Astrocyte (in vitro differentiated cells and primary cell): ENCODE measurements around the gene PPP1R14B. TPM values are rescaled to one million over a fixed set of nuclear protein-coding genes. Genes with fewer than 3 reads are reported as not detected.

ENCODE experiments used
- DNase-seq: peaks from one replicate; pipeline ENCODE4 v3.0.0-alpha.2; 2010; ENCODE audit warnings: low read depth
- FAIRE-seq: peaks from 2 replicates; lab custom pipeline; 2011; peaks lifted over from hg19 to GRCh38; lab: Jason Lieb, UNC
- H2AFZ ChIP-seq: 2 replicates; pipeline ENCODE4 v1.6.0; 2012; ENCODE audit warnings: low read depth, low read length, inconsistent platforms
- H3K27ac ChIP-seq: 2 replicates; pipeline ENCODE4 v1.5.1; 2011; ENCODE audit warnings: low read depth, low read length, inconsistent platforms
- H3K27me3 ChIP-seq: 2 replicates; pipeline ENCODE4 v1.6.0; 2011; ENCODE audit warnings: low read length, inconsistent platforms; ENCODE audit not compliant: insufficient read depth
- H3K36me3 ChIP-seq: 2 replicates; pipeline ENCODE4 v1.5.1; 2011; ENCODE audit warnings: low read length, inconsistent platforms; ENCODE audit not compliant: insufficient read depth
- H3K4me1 ChIP-seq: 2 replicates; pipeline ENCODE4 v1.5.1; 2011; ENCODE audit warnings: low read length, inconsistent platforms; ENCODE audit not compliant: insufficient read depth
- H3K4me2 ChIP-seq: 2 replicates; pipeline ENCODE4 v1.6.0; 2012; ENCODE audit warnings: low read length, inconsistent platforms
- H3K4me3 ChIP-seq: 2 replicates; pipeline ENCODE4 v1.5.1; 2011; ENCODE audit warnings: low read depth, mild to moderate bottlenecking, low read length, inconsistent platforms; ENCODE audit not compliant: insufficient read depth
- H3K79me2 ChIP-seq: 2 replicates; pipeline ENCODE4 v1.6.0; 2012; ENCODE audit warnings: mild to moderate bottlenecking, low read length, inconsistent platforms; ENCODE audit not compliant: insufficient read depth
- H3K9ac ChIP-seq: 2 replicates; pipeline ENCODE4 v1.6.0; 2012; ENCODE audit warnings: mild to moderate bottlenecking, low read length, inconsistent platforms
- H3K9me3 ChIP-seq: 2 replicates; pipeline ENCODE4 v1.5.1; 2012; ENCODE audit warnings: low read depth, mild to moderate bottlenecking, low read length, inconsistent platforms; ENCODE audit not compliant: insufficient read depth
- H4K20me1 ChIP-seq: 2 replicates; pipeline ENCODE4 v1.6.0; 2012; ENCODE audit warnings: low read length, inconsistent platforms; ENCODE audit not compliant: insufficient read depth
- H3K27ac Mint-ChIP-seq: one replicate; pipeline ENCODE4 v1.8.0; 2021; ENCODE audit warnings: mild to moderate bottlenecking, mixed read lengths; ENCODE audit not compliant: unreplicated experiment
- H3K27me3 Mint-ChIP-seq: one replicate; pipeline ENCODE4 v1.8.0; 2021; ENCODE audit warnings: low read depth, mixed read lengths; ENCODE audit not compliant: unreplicated experiment
- H3K36me3 Mint-ChIP-seq: one replicate; pipeline ENCODE4 v1.8.0; 2021; ENCODE audit warnings: low read depth, mixed read lengths; ENCODE audit not compliant: unreplicated experiment
- H3K4me1 Mint-ChIP-seq: one replicate; pipeline ENCODE4 v1.8.0; 2021; ENCODE audit warnings: low read depth, mixed read lengths; ENCODE audit not compliant: unreplicated experiment
- H3K4me3 Mint-ChIP-seq: one replicate; pipeline ENCODE4 v1.8.0; 2021; ENCODE audit warnings: mild to moderate bottlenecking, moderate library complexity, mixed read lengths; ENCODE audit not compliant: unreplicated experiment
- H3K9me3 Mint-ChIP-seq: one replicate; pipeline ENCODE4 v1.8.0; 2021; ENCODE audit warnings: mild to moderate bottlenecking, mixed read lengths; ENCODE audit not compliant: unreplicated experiment
- CTCF ChIP-seq: IDR thresholded peaks from 2 replicates; pipeline ENCODE4 v1.5.1; 2011; ENCODE audit warnings: low read depth, mild to moderate bottlenecking, inconsistent platforms, low read length, moderate library complexity; ENCODE audit not compliant: insufficient read depth
- EZH2 ChIP-seq: IDR thresholded peaks from 2 replicates; pipeline ENCODE4 v1.6.1; 2012; ENCODE audit warnings: mild to moderate bottlenecking, low read length, inconsistent platforms; ENCODE audit not compliant: insufficient read depth
- total RNA-seq: library from RNA; stranded (reverse); gene quantifications from 2 replicates; pipeline ENCODE4 v1.2.1, GENCODE V29; 2021

Gene PPP1R14B
- total RNA-seq, 1 donor from 2014 or later: 370 TPM

GRCh38 chr11:64275031-64275800, 28.5 kb upstream of the PPP1R14B start:
- H3K36me3 Mint-ChIP-seq: peaks cover 7% of the 10 kb centered on the region
- TF ChIP-seq EZH2 (no peak), CTCF (no peak)
- H3K9ac ChIP-seq: no peak overlapping the region
- no peaks in the 10 kb centered on the region for H3K27me3 Mint-ChIP-seq
- no peaks in the 10 kb centered on the region for H3K9me3 Mint-ChIP-seq
- H3K4me1 ChIP-seq: peaks cover 17% of the 10 kb centered on the region
- no peak overlapping the region for H3K4me3 ChIP-seq
- DNase-seq: no peak
- no peak overlapping the region for H3K27ac ChIP-seq
- H2AFZ ChIP-seq: no peak overlapping the region
- H3K36me3 ChIP-seq: no peaks in the 10 kb centered on the region
- no peak overlapping the region for H3K27ac Mint-ChIP-seq
- H3K9me3 ChIP-seq: no peaks in the 10 kb centered on the region
- H4K20me1 ChIP-seq: no peaks in the 10 kb centered on the region
- H3K4me2 ChIP-seq: no peak overlapping the region
- FAIRE-seq: no peak
- H3K79me2 ChIP-seq: peaks cover 7% of the 10 kb centered on the region
- H3K4me3 Mint-ChIP-seq: no peak overlapping the region
- H3K4me1 Mint-ChIP-seq: peaks cover 4% of the 10 kb centered on the region
- H3K27me3 ChIP-seq: no peaks in the 10 kb centered on the region

- Histone ChIP-seq H3K4me1 (peaks cover 30% of the 10 kb centered on the region), H3K36me3 (peaks cover 5% of the 10 kb centered on the region), H3K27me3 (no peaks in the 10 kb centered on the region), H3K9ac (peak overlapping the region; percentile 83), H3K4me3 (peak overlapping the region; percentile 70), H3K4me2 (peak overlapping the region; percentile 93), H3K27ac (peak overlapping the region; percentile 80), H3K79me2 (peaks cover 7% of the 10 kb centered on the region), H4K20me1 (peaks cover 10% of the 10 kb centered on the region), H3K9me3 (no peaks in the 10 kb centered on the region), H2AFZ (peak overlapping the region; percentile 67)
- Mint-ChIP-seq H3K36me3 (peaks cover 2% of the 10 kb centered on the region), H3K27ac (peak overlapping the region; percentile 99), H3K27me3 (no peaks in the 10 kb centered on the region), H3K4me1 (peaks cover 14% of the 10 kb centered on the region), H3K4me3 (peak overlapping the region; percentile 96), H3K9me3 (no peaks in the 10 kb centered on the region)
- DNase-seq: peak; percentile 100
- peak; percentile 54 for FAIRE-seq
- TF ChIP-seq CTCF (no peak), EZH2 (no peak)
These were observed 22.9 kb upstream of the PPP1R14B start for GRCh38 chr11:64269540-64270220.
